BE2C (cell line): ENCODE measurements around the gene CYGB.

Source experiments
- DNase-seq: peaks from one replicate; pipeline ENCODE4 v3.0.0-alpha.2; 2020
- H3K27me3 ChIP-seq: fragments of 250-450 bp; sonication (Bioruptor Pico); 2 replicates; pipeline ENCODE4 v1.5.1; 2020; ENCODE audit warnings: mild to moderate bottlenecking
- H3K36me3 ChIP-seq: fragments of 250-450 bp; sonication (Bioruptor Pico); 2 replicates; pipeline ENCODE4 v1.5.1; 2020; ENCODE audit warnings: mild to moderate bottlenecking
- H3K4me1 ChIP-seq: fragments of 250-450 bp; sonication (Bioruptor Pico); 2 replicates; pipeline ENCODE4 v1.5.1; 2020
- H3K4me3 ChIP-seq: 2 replicates; pipeline ENCODE4 v1.5.1; 2011; ENCODE audit warnings: low read depth, low read length
- H3K9me3 ChIP-seq: fragments of 250-450 bp; sonication (Bioruptor Pico); 2 replicates; pipeline ENCODE4 v1.5.1; 2020
- TF ChIP-seq, protein P1 (sequence below): IDR thresholded peaks from 2 replicates; pipeline ENCODE4 v1.5.1; 2012; ENCODE audit warnings: mild to moderate bottlenecking, low read depth, low read length

Gene CYGB

DNA sequence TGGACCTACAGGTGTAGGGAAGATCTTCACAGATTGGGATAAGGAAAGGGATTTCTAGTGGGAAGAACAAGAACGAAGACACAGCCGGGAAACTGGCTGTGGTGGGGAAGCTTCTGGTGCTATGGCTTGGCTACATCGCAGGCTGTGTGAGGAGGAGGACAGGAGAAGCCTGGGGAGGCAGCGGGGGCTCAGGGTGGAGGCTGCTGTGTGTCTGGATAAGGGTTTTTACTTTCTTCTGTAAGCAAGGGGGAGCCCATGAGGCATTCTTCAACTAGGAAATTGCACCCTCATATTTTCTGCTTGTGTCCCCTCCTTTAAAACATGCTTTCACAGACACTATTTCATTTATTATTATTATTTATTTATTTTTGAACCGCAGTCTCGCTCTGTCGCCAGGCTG, 33.4 kb downstream of the CYGB start:
- no peak for DNase-seq
- H3K36me3 ChIP-seq: no peaks in the 10 kb centered on the region
- H3K27me3 ChIP-seq: no peaks in the 10 kb centered on the region
- H3K4me3 ChIP-seq: no peak overlapping the region
- TF ChIP-seq, protein P1, sequence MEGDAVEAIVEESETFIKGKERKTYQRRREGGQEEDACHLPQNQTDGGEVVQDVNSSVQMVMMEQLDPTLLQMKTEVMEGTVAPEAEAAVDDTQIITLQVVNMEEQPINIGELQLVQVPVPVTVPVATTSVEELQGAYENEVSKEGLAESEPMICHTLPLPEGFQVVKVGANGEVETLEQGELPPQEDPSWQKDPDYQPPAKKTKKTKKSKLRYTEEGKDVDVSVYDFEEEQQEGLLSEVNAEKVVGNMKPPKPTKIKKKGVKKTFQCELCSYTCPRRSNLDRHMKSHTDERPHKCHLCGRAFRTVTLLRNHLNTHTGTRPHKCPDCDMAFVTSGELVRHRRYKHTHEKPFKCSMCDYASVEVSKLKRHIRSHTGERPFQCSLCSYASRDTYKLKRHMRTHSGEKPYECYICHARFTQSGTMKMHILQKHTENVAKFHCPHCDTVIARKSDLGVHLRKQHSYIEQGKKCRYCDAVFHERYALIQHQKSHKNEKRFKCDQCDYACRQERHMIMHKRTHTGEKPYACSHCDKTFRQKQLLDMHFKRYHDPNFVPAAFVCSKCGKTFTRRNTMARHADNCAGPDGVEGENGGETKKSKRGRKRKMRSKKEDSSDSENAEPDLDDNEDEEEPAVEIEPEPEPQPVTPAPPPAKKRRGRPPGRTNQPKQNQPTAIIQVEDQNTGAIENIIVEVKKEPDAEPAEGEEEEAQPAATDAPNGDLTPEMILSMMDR: peak; percentile 20
- H3K4me1 ChIP-seq: peaks cover 9% of the 10 kb centered on the region; the same call in 1 of the 2 replicates
- no peaks in the 10 kb centered on the region for H3K9me3 ChIP-seq

DNA sequence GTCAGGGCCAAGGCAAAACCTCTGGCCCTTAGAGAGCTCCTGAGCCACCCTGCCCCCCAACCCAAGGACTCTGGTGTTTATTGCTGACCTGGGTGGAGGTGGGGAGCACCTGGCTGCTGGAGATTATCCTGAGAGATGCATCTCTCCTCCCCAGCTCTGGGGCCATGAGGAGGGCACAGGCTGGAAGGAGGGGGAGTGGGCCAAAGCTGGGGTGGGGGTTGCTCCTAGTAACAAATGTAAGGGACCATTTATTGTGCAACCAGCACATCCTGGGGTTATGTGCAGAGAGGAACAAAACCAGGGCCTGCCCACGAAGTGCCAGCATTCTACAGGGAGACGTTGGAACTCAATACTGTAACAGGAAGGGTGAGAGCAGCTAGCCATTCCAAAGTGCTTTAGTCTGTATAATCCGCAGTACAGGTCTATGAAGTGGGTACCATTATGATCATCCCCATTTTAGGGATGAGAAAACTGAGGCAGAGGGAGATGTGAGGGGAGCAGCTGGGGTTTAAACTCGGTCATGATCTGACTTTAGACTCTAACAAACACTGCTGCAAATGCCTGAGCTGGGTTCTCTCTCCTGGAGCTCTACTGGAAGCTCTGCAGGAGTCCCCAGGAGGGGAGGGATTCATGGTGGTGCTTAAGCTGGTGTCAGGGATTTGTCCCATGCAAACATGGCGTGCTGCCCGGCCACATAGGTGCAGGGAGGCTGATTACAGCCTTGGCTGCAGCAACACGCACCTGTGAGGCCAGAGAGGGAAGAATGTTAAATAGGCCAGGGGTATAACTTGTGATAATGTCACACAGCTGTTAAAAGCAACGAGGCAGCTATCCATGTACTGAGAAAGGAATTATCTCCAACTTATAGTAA, 34.9 kb downstream of the CYGB start:
- Histone ChIP-seq H3K27me3 (no peaks in the 10 kb centered on the region), H3K9me3 (no peaks in the 10 kb centered on the region), H3K36me3 (no peaks in the 10 kb centered on the region), H3K4me3 (no peak overlapping the region), H3K4me1 (peaks cover 17% of the 10 kb centered on the region)
- TF ChIP-seq, protein P1: no peak
- DNase-seq: no peak

- TF ChIP-seq, protein P1: no peak
- Histone ChIP-seq H3K4me1 (peaks cover 19% of the 10 kb centered on the region), H3K27me3 (no peaks in the 10 kb centered on the region), H3K4me3 (peak overlapping the region; percentile 64), H3K36me3 (no peaks in the 10 kb centered on the region), H3K9me3 (no peaks in the 10 kb centered on the region)
- DNase-seq: no peak
These were observed 35.6 kb downstream of the CYGB start for GRCh38 chr17:76501827-76502307.

GRCh38 chr17:76501018-76501826, 36.3 kb downstream of the CYGB start, which contains the start of gene RHBDF2:
TSS of gene RHBDF2 (minus strand) at chr17:76501423. CDS start at chr17:76481524, 19,899 bp downstream.
- Histone ChIP-seq H3K4me1 (peaks cover 16% of the 10 kb centered on the region), H3K27me3 (no peaks in the 10 kb centered on the region), H3K4me3 (peak within 1 kb of the TSS; percentile 64), H3K9me3 (no peaks in the 10 kb centered on the region), H3K36me3 (no peaks in the 10 kb centered on the region)
- TF ChIP-seq, protein P1: no peak
- DNase-seq: peak; percentile 87

DNA sequence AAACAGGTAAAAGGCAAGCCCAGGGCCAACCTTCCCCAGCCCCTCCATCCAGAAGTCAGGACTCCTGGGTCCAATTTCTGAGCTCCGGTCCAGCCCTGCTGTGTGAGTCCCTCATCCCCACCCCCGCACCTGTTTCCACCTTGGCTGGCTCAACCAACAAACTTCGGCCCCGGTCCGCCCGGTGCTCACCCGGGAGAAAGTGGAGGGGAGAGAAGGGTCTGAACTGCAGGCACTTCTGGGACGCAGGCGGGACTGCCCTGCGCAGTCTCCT, 36.8 kb downstream of the CYGB start:
- Histone ChIP-seq H3K27me3 (no peaks in the 10 kb centered on the region), H3K9me3 (no peaks in the 10 kb centered on the region), H3K4me1 (peaks cover 16% of the 10 kb centered on the region), H3K36me3 (no peaks in the 10 kb centered on the region), H3K4me3 (peak overlapping the region; percentile 64)
- no peak for DNase-seq
- TF ChIP-seq, protein P1: no peak
